Measurements from ENCODE around the gene CREM. TPM values are rescaled to one million over a fixed set of nuclear protein-coding genes. Genes with fewer than 3 reads are reported as not detected.

Gene CREM
- total RNA-seq, 1 experiment from 2014 or later: 24.7 TPM

- H3K27ac Mint-ChIP-seq (ENCODE audit: unreplicated experiment): no peak overlapping the region
- intact Hi-C loops (cut with micrococcal nuclease; ENCODE audit: unreplicated experiment): no loop called here
- no peak for DNase-seq
- no TSS peak for BruUV-seq (replicated peaks)
- CTCF ChIA-PET: interaction anchor here (0.7 kb wide), 1 partner anchor 368 kb away, joined by 3 read pairs; no protein-coding TSS in a partner anchor
- Histone ChIP-seq H3K36me3 (ENCODE audit: control insufficient read depth, insufficient read depth, low read length) (no peaks in the 10 kb centered on the region), H3K4me1 (no peaks in the 10 kb centered on the region), H3K27me3 (replicated peaks; ENCODE audit: control insufficient read depth, insufficient read depth, low read length) (no peaks in the 10 kb centered on the region), H3K9me3 (no peaks in the 10 kb centered on the region), H3K4me3 (ENCODE audit: low read depth, low read length) (no peak overlapping the region)
- H3K4me1 Mint-ChIP-seq (ENCODE audit: low read depth, unreplicated experiment): peaks cover 4% of the 10 kb centered on the region
- no peak overlapping the region for H3K4me3 Mint-ChIP-seq (ENCODE audit: unreplicated experiment)
- TF ChIP-seq CTCF (IDR thresholded peaks at IDR 0.05; ENCODE audit: insufficient read depth in 1 of 2, low read depth in 1 of 2, low read length in 1 of 2, severe bottlenecking in 1 of 2, unreplicated experiment in 1 of 2): no peak
- H3K9me3 Mint-ChIP-seq (ENCODE audit: unreplicated experiment): no peaks in the 10 kb centered on the region
- no peaks in the 10 kb centered on the region for H3K27me3 Mint-ChIP-seq (ENCODE audit: insufficient read depth, unreplicated experiment)
- POLR2A ChIA-PET: no interaction called here
- no peaks in the 10 kb centered on the region for H3K36me3 Mint-ChIP-seq (ENCODE audit: insufficient read depth, unreplicated experiment)
These were observed 105.9 kb downstream of the CREM start for GRCh38 chr10:35232527-35232926.

- CTCF ChIA-PET: no interaction called here
- no peaks in the 10 kb centered on the region for H3K27me3 ChIP-seq (replicated peaks; ENCODE audit: control insufficient read depth, insufficient read depth, low read length)
- TF ChIP-seq CTCF (IDR thresholded peaks at IDR 0.05; ENCODE audit: insufficient read depth in 1 of 2, low read depth in 1 of 2, low read length in 1 of 2, severe bottlenecking in 1 of 2, unreplicated experiment in 1 of 2): no peak
- no peaks in the 10 kb centered on the region for H3K4me1 ChIP-seq
- H3K9me3 Mint-ChIP-seq (ENCODE audit: unreplicated experiment): no peaks in the 10 kb centered on the region
- H3K4me3 Mint-ChIP-seq (ENCODE audit: unreplicated experiment): no peak overlapping the region
- BruUV-seq (replicated peaks): no TSS peak
- no peak overlapping the region for H3K4me3 ChIP-seq (ENCODE audit: low read depth, low read length)
- H3K27ac Mint-ChIP-seq (ENCODE audit: unreplicated experiment): no peak overlapping the region
- H3K4me1 Mint-ChIP-seq (ENCODE audit: low read depth, unreplicated experiment): peaks cover 4% of the 10 kb centered on the region
- no peaks in the 10 kb centered on the region for H3K36me3 ChIP-seq (ENCODE audit: control insufficient read depth, insufficient read depth, low read length)
- H3K27me3 Mint-ChIP-seq (ENCODE audit: insufficient read depth, unreplicated experiment): no peaks in the 10 kb centered on the region
- POLR2A ChIA-PET: no interaction called here
- intact Hi-C loops (cut with micrococcal nuclease; ENCODE audit: unreplicated experiment): no loop called here
- H3K9me3 ChIP-seq: no peaks in the 10 kb centered on the region
- no peaks in the 10 kb centered on the region for H3K36me3 Mint-ChIP-seq (ENCODE audit: insufficient read depth, unreplicated experiment)
- no peak for DNase-seq
These were observed 107.4 kb downstream of the CREM start for GRCh38 chr10:35234073-35234472.

- no peaks in the 10 kb centered on the region for H3K27me3 Mint-ChIP-seq (ENCODE audit: insufficient read depth, unreplicated experiment)
- Histone ChIP-seq H3K4me1 (no peaks in the 10 kb centered on the region), H3K27me3 (replicated peaks; ENCODE audit: control insufficient read depth, insufficient read depth, low read length) (no peaks in the 10 kb centered on the region), H3K9me3 (no peaks in the 10 kb centered on the region), H3K36me3 (ENCODE audit: control insufficient read depth, insufficient read depth, low read length) (no peaks in the 10 kb centered on the region), H3K4me3 (ENCODE audit: low read depth, low read length) (no peak overlapping the region)
- no peak overlapping the region for H3K27ac Mint-ChIP-seq (ENCODE audit: unreplicated experiment)
- ChIA-PET CTCF (no interaction called here), POLR2A (no interaction called here)
- peak; percentile 54 to 68 for TF ChIP-seq CTCF (IDR thresholded peaks at IDR 0.05; ENCODE audit: insufficient read depth in 1 of 2, low read depth in 1 of 2, low read length in 1 of 2, severe bottlenecking in 1 of 2, unreplicated experiment in 1 of 2)
- no peaks in the 10 kb centered on the region for H3K9me3 Mint-ChIP-seq (ENCODE audit: unreplicated experiment)
- intact Hi-C loops (cut with micrococcal nuclease; ENCODE audit: unreplicated experiment): loop anchor here (1.0 to 2.0 kb wide), 3 partner anchors 268 to 362 kb away; no protein-coding TSS in a partner anchor
- no peak overlapping the region for H3K4me3 Mint-ChIP-seq (ENCODE audit: unreplicated experiment)
- H3K36me3 Mint-ChIP-seq (ENCODE audit: insufficient read depth, unreplicated experiment): no peaks in the 10 kb centered on the region
- H3K4me1 Mint-ChIP-seq (ENCODE audit: low read depth, unreplicated experiment): peaks cover 4% of the 10 kb centered on the region
- peak in 1 of 2 experiments; percentile 50 for DNase-seq
- BruUV-seq (replicated peaks): no TSS peak
These were observed 110.1 kb downstream of the CREM start for GRCh38 chr10:35236739-35237138.

All from Caco-2 (cell line).